HG03139 (cell line): ENCODE results near the gene MMEL1.

ENCODE experiments used
- ATAC-seq: cut with Tn5 transposase; IDR thresholded peaks from one replicate; pipeline ENCODE4 v1.9.1; 2021; ENCODE audit not compliant: unreplicated experiment

The MMEL1 gene

GRCh38 chr1:2605509-2606395 is 27.1 kb downstream of the MMEL1 start:
- ATAC-seq = no peak

GRCh38 chr1:2604844-2605508 is 27.8 kb downstream of the MMEL1 start:
- ATAC-seq = no peak

- ATAC-seq = no peak
These were observed 28.5 kb downstream of the MMEL1 start for GRCh38 chr1:2604156-2604843.

- no peak for ATAC-seq
These were observed 29.2 kb downstream of the MMEL1 start for GRCh38 chr1:2603521-2604155.

GRCh38 chr1:2602866-2603520 is 29.8 kb downstream of the MMEL1 start:
- no peak for ATAC-seq

- ATAC-seq = no peak
These were observed 30.4 kb downstream of the MMEL1 start for GRCh38 chr1:2602311-2602835.

GRCh38 chr1:2601721-2602303 is 31.0 kb downstream of the MMEL1 start:
- no peak for ATAC-seq

- no peak for ATAC-seq
These were observed 34.4 kb downstream of the MMEL1 start for GRCh38 chr1:2598329-2598931.

GRCh38 chr1:2597441-2598328 is 35.1 kb downstream of the MMEL1 start:
- ATAC-seq = no peak

- no peak for ATAC-seq
These were observed 36.1 kb downstream of the MMEL1 start for GRCh38 chr1:2596530-2597333.

- ATAC-seq = no peak
These were observed 36.8 kb downstream of the MMEL1 start for GRCh38 chr1:2595812-2596529.

GRCh38 chr1:2595261-2595811 is 37.5 kb downstream of the MMEL1 start:
- no peak for ATAC-seq

GRCh38 chr1:2594641-2595131 is 38.1 kb downstream of the MMEL1 start:
- no peak for ATAC-seq

GRCh38 chr1:2594001-2594640 is 38.7 kb downstream of the MMEL1 start:
- ATAC-seq = no peak

- ATAC-seq = no peak
These were observed 39.5 kb downstream of the MMEL1 start for GRCh38 chr1:2593251-2593878.

- no peak for ATAC-seq
These were observed 40.1 kb downstream of the MMEL1 start for GRCh38 chr1:2592672-2593071.
